ENCODE measurements around the gene IMMP2L. TPM values are rescaled to one million over a fixed set of nuclear protein-coding genes. Genes with fewer than 3 reads are reported as not detected.
"Not testable (repeated sequence)": the region's sequence is repeated elsewhere in the genome, so short reads cannot be mapped to it uniquely, and the experiment has no call there.

IMMP2L gene
- total and polyA plus RNA-seq, 7 donors: 9.3 to 43.0 (median 19.2) TPM

DNA sequence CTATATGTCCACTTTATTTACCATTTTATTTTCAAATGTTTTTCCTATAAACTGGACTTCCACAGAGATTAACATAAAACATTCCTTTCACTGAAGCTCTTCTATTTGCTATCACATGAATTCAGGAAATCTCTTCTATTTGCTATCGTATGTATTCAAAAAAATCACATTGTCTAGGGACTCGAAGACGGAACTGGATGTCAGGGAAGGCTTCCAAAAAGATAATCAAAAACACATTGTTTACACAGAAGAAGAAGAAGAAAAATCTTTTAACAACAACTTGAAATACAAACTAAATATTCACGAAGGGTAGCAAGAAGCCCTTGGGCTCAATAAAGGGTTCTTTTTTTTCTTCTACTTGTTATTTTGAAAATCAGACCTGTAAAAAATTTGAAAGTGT lies 897.5 kb downstream of the IMMP2L start:
- intact Hi-C loops (cut with DNase I): no loop called here
- ATAC-seq (no peak), DNase-seq (no peak)
- H3K27me3 ChIP-seq (ENCODE audit: insufficient read depth in 3 of 3, low read length in 2 of 3): no peaks in the 10 kb centered on the region
- 79 to 81% (median 81%) methylated on average over 4 of the region's 4 CpGs for WGBS, 3 donors
- no peaks in the 10 kb centered on the region for H3K36me3 ChIP-seq (ENCODE audit: insufficient read depth in 1 of 2, low read depth in 1 of 2)
- H3K27ac ChIP-seq: no peak overlapping the region
- no peaks in the 10 kb centered on the region for H3K4me1 ChIP-seq
- peaks cover 29% of the 10 kb centered on the region for H3K9me3 ChIP-seq
- TF ChIP-seq CTCF (IDR thresholded peaks at IDR 0.05): no peak
- H3K4me3 ChIP-seq: no peak overlapping the region

DNA sequence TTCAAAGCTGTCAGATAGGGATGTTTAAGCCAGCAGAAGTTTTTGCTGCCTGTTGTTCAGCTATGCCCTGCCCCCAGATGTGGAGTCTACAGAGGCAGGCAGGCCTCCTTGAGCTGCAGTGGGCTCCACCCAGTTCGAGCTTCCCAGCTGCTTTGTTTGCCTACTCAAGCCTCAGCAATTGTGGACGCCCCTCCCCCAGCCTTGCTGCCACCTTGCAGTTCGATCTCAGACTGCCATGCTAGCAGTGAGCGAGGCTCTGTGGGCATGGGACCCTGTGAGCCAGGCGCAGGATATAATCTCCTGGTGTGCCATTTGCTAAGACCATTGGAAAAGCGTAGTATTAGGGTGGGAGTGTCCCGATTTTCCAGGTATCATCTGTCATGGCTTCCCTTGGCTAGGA lies 901.7 kb downstream of the IMMP2L start:
- ATAC-seq; intact Hi-C loops (cut with DNase I); H3K27me3 ChIP-seq (ENCODE audit: insufficient read depth in 3 of 3, low read length in 2 of 3); DNase-seq; H3K4me3 ChIP-seq; H3K4me1 ChIP-seq; H3K36me3 ChIP-seq (ENCODE audit: insufficient read depth in 1 of 2, low read depth in 1 of 2); H3K27ac ChIP-seq: not testable (repeated sequence)
- 88 to 95% (median 88%) methylated on average over 7 of the region's 7 CpGs for WGBS, 3 donors
- H3K9me3 ChIP-seq: peaks cover 49% of the 10 kb centered on the region

DNA sequence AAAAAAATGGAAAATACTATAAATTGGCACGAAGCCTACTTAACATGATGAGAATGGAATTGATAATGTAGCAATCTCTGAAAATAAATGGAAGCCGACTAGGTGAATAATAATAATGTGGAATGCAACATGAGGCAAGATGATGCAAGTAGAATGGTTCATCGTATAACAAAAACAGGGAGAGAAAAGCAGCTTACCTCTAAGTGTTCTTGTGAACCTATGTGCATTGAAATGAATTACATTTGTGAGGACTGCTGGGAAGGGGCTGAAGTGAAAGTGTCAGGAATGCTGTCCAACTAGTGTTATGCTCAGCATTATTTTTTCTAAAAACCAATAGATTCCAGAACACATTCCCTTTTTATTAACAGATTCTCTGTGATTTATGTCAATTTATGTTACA lies 912.0 kb downstream of the IMMP2L start:
- Histone ChIP-seq H3K4me1 (no peaks in the 10 kb centered on the region), H3K4me3 (no peak overlapping the region), H3K36me3 (ENCODE audit: insufficient read depth in 1 of 2, low read depth in 1 of 2) (no peaks in the 10 kb centered on the region), H3K27ac (no peak overlapping the region), H3K9me3 (no peaks in the 10 kb centered on the region), H3K27me3 (ENCODE audit: insufficient read depth in 3 of 3, low read length in 2 of 3) (no peaks in the 10 kb centered on the region)
- intact Hi-C loops (cut with DNase I): no loop called here
- TF ChIP-seq CTCF (IDR thresholded peaks at IDR 0.05): no peak
- WGBS, 3 donors: 59 to 69% (median 68%) methylated on average over 3 of the region's 3 CpGs
- ATAC-seq (no peak), DNase-seq (no peak)

DNA sequence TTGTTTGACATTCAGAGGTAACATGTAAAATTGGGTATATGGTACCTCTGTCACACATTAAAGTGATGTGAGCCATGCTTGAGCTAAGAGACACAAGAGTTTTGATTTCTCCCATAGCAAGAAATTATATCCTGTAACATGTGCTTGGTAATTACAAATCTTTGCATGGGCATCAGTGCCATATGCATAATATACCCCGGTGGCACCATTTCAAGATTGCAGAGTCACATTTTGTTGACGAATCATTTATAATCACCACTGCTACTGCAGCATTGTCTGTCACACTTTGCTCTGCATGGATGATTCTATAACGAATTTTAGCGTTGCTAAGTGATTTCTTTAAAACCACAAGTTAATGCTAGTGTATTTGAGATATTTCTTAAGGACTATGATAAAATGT lies 915.0 kb downstream of the IMMP2L start:
- Histone ChIP-seq H3K36me3 (ENCODE audit: insufficient read depth in 1 of 2, low read depth in 1 of 2) (no peaks in the 10 kb centered on the region), H3K27me3 (ENCODE audit: insufficient read depth in 3 of 3, low read length in 2 of 3) (no peaks in the 10 kb centered on the region), H3K9me3 (no peaks in the 10 kb centered on the region), H3K4me1 (no peaks in the 10 kb centered on the region), H3K4me3 (no peak overlapping the region), H3K27ac (no peak overlapping the region)
- intact Hi-C loops (cut with DNase I): no loop called here
- ATAC-seq (no peak), DNase-seq (no peak)
- TF ChIP-seq CTCF (IDR thresholded peaks at IDR 0.05): no peak
- 87 to 90% (median 88%) methylated on average over 4 of the region's 4 CpGs for WGBS, 3 donors

DNA sequence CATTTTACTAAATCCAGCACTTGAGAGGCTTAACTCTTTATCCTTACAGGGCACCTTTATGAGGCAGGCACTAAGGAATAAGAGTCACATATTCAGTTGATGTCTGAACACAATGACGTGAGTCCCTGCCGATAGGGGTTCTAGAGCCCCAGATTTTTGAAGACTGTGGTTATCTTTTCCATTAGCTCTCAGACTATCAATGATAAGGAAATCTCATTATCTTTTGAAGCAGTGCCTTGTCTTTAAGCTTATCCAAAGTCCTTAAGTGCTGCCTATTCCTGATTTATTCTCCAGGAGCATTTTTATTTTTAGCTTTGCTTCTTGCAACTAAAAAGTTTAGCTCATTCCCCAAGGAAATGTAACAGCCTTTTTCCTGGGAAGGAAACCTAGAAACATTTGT lies 915.5 kb downstream of the IMMP2L start:
- Histone ChIP-seq H3K27me3 (ENCODE audit: insufficient read depth in 3 of 3, low read length in 2 of 3) (no peaks in the 10 kb centered on the region), H3K9me3 (no peaks in the 10 kb centered on the region), H3K4me3 (no peak overlapping the region), H3K36me3 (ENCODE audit: insufficient read depth in 1 of 2, low read depth in 1 of 2) (no peaks in the 10 kb centered on the region), H3K27ac (no peak overlapping the region), H3K4me1 (no peaks in the 10 kb centered on the region)
- no peak for TF ChIP-seq CTCF (IDR thresholded peaks at IDR 0.05)
- WGBS, 3 donors: 70 to 80% (median 72%) methylated on average over 2 of the region's 2 CpGs
- no peak for DNase-seq
- no peak for ATAC-seq
- intact Hi-C loops (cut with DNase I): no loop called here

All from psoas muscle (tissue), 8 donors.